LNCaP clone FGC (cell line): ENCODE measurements around the gene SELENOK.

ENCODE experiments used
- DNase-seq: peaks from one replicate; pipeline ENCODE4 v3.0.0-alpha.2; 2011; ENCODE audit warnings: low read depth
- H3K4me3 ChIP-seq: 2 replicates; pipeline ENCODE4 v1.5.1; 2011; ENCODE audit warnings: mild to moderate bottlenecking, low read depth, low read length, control low read depth
- CTCF ChIP-seq: IDR thresholded peaks from 2 replicates; pipeline ENCODE4 v1.5.1; 2012; ENCODE audit warnings: mild to moderate bottlenecking; ENCODE audit not compliant: control insufficient read depth, insufficient read depth; ENCODE audit errors: extremely low read depth

Gene SELENOK

DNA sequence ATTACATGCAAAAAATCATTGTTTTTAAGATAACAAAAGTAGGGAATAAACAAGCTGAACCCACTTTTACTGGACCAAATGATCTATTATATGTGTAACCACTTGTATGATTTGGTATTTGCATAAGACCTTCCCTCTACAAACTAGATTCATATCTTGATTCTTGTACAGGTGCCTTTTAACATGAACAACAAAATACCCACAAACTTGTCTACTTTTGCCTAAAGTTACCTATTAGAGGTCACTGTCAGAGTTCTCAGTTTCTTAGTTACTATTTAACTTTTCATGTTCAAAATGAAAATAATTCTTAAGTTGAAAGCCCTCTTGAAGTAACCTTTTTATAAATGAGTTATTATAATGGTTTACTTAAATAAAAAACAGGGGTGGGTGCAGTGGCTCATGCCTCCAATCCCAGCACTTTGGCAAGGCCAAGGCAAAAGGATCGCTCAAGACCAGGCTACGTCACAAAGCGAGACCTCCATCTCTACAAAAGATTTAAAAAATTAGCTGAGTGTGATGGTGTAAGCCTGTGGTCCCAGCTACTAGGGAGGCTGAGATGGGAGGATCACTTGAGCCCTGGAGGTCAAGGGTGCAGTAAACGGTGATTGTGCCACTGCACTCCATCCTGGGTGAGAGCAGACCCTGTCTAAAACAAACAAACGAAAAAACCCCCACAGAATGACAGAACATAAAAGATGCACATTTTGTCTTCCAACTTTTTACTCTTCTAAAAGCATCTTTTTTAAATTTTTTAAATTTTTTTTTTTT is 25.7 kb downstream of the SELENOK start:
- no peak for TF ChIP-seq CTCF
- no peak for DNase-seq
- H3K4me3 ChIP-seq = no peak overlapping the region

DNA sequence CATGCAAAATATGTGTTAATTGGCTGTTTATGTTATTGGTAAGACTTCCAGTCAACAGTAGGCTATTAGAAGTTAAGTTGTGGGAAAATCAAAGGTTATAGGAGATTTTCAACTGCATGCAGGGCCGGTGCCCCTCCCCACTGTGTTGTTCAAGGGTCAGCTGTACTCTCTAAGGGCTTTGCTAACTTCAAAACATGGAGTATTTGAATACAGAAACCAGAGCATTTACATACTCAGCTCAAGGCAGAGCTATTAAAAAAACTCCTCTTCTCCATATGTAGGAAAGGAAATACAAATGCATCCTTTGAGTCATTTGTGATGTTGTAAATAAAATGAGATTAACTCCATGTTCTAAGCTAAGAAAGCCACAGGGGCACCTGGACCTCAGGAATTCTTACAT is 28.5 kb downstream of the SELENOK start:
- no peak for DNase-seq
- no peak for TF ChIP-seq CTCF
- no peak overlapping the region for H3K4me3 ChIP-seq

GRCh38 chr3:53862241-53862640 is 29.4 kb downstream of the SELENOK start:
- TF ChIP-seq CTCF = no peak
- no peak for DNase-seq
- no peak overlapping the region for H3K4me3 ChIP-seq

GRCh38 chr3:53860196-53860595 is 31.5 kb downstream of the SELENOK start:
- no peak for TF ChIP-seq CTCF
- no peak for DNase-seq

GRCh38 chr3:53859178-53859577 is 32.5 kb downstream of the SELENOK start:
- no peak for DNase-seq
- TF ChIP-seq CTCF = no peak
- no peak overlapping the region for H3K4me3 ChIP-seq

More at GRCh38 chr3:53860196-53860595, 31.5 kb downstream of the SELENOK start:
- no peak overlapping the region for H3K4me3 ChIP-seq

- TF ChIP-seq CTCF = no peak
Observed at GRCh38 chr3:53858096-53858741, 33.4 kb downstream of the SELENOK start.

More at GRCh38 chr3:53858096-53858741, 33.4 kb downstream of the SELENOK start:
- no peak overlapping the region for H3K4me3 ChIP-seq
- no peak for DNase-seq
